Lung (tissue), 12 donors: ENCODE results near the gene FRY. TPM values are rescaled to one million over a fixed set of nuclear protein-coding genes. Genes with fewer than 3 reads are reported as not detected.

ENCODE experiments used
- ATAC-seq: fragments of 200-7000 bp; cut with Tn5 transposase; one replicate; pipeline ENCODE4 v1.9.1; 2020; ENCODE audit warnings: moderate number of reproducible peaks; ENCODE audit not compliant: insufficient read depth, low FRiP score
- DNase-seq, 3 donors: peaks; one replicate each; pipeline ENCODE4 v3.0.0-alpha.2; 2013 to 2017
- H3K27ac ChIP-seq, 2 donors: one replicate each; pipeline ENCODE4 v1.5.1; 2013; ENCODE audit warnings: mild to moderate bottlenecking in 2 of 2, moderate library complexity in 2 of 2, control low read depth in 1 of 2, inconsistent platforms in 1 of 2, low read depth in 1 of 2, low read length in 1 of 2
- H3K27me3 ChIP-seq, 3 donors: one replicate each; pipeline ENCODE4 v1.5.1; 2013; ENCODE audit warnings: low read length in 2 of 3; ENCODE audit not compliant: control insufficient read depth in 3 of 3, insufficient read depth in 3 of 3
- H3K36me3 ChIP-seq, 4 donors: one replicate each; pipeline ENCODE4 v1.5.1; 2013; ENCODE audit warnings: low read length in 4 of 4, mild to moderate bottlenecking in 1 of 4, moderate library complexity in 1 of 4; ENCODE audit not compliant: control insufficient read depth in 4 of 4, insufficient read depth in 4 of 4
- H3K4me1 ChIP-seq, 5 donors: one replicate each; pipeline ENCODE4 v1.5.1; 2013; ENCODE audit warnings: low read length in 5 of 5, mild to moderate bottlenecking in 2 of 5, moderate library complexity in 1 of 5; ENCODE audit not compliant: control insufficient read depth in 5 of 5, insufficient read depth in 5 of 5
- H3K4me3 ChIP-seq: one replicate; pipeline ENCODE4 v1.5.1; 2013; ENCODE audit warnings: mild to moderate bottlenecking, control low read depth, moderate library complexity
- H3K9ac ChIP-seq, 2 donors: one replicate each; pipeline ENCODE4 v1.5.1; 2013; ENCODE audit warnings: low read length in 2 of 2, control low read depth in 1 of 2; ENCODE audit not compliant: insufficient read depth in 1 of 2
- H3K9me3 ChIP-seq, 4 donors: one replicate each; pipeline ENCODE4 v1.5.1; 2013; ENCODE audit warnings: low read length in 3 of 4, mild to moderate bottlenecking in 1 of 4, moderate library complexity in 1 of 4; ENCODE audit not compliant: control insufficient read depth in 4 of 4, insufficient read depth in 3 of 4
- CTCF ChIP-seq: IDR thresholded peaks from 2 replicates; pipeline ENCODE4 v1.5.1; 2012; ENCODE audit warnings: mild to moderate bottlenecking; ENCODE audit errors: control extremely low read depth, extremely low read depth
- WGBS, 2 donors: extraction: QIAGEN DNeasy Blood & Tissue Kit; methylation state at CpG; one replicate each; pipeline ENCODE4 v1.1.7; 2013; 5-methylcytosine and 5-hydroxymethylcytosine counted together
- polyA plus RNA-seq, 2 donors: library from polyadenylated mRNA; stranded (reverse); fragments of 200-250 nt; gene quantifications; one replicate each; pipeline ENCODE4 v1.2.1, GENCODE V29; 2013
- total RNA-seq, 2 donors: library from RNA; depleted of rRNA in 1 of 2; stranded (reverse); fragments of >200 nt in 1 of 2; gene quantifications; one replicate each; pipeline ENCODE4 v1.2.1, GENCODE V29; 2014 to 2021
- donor health status: control.
- donor health status: control.
- donor health status: Bipolar disorder and iron deficiency.
- donor health status: healthy.
- donor health status: DM: yes; HTN: yes; CAD: no.

The FRY gene
- total and polyA plus RNA-seq, 4 donors = 7.4 to 79.6 (median 43.9) TPM

- peaks cover 0 to 21% (median 15%) of the 10 kb centered on the region in 5 donors for H3K4me1 ChIP-seq
- ATAC-seq = no peak
- DNase-seq = no peak
- no peak overlapping the region for H3K9ac ChIP-seq
- no peaks in the 10 kb centered on the region for H3K36me3 ChIP-seq
- TF ChIP-seq CTCF = no peak
- H3K9me3 ChIP-seq = no peaks in the 10 kb centered on the region
- 92 to 100% methylated on average over 1 of the region's 1 CpG for WGBS, 2 donors
- H3K27ac ChIP-seq = no peak overlapping the region
- no peaks in the 10 kb centered on the region for H3K27me3 ChIP-seq
- no peak overlapping the region for H3K4me3 ChIP-seq
Observed at GRCh38 chr13:32044446-32044845, 12.9 kb downstream of the FRY start.

- H3K27ac ChIP-seq = no peak overlapping the region
- WGBS, 2 donors = 95 to 98% methylated on average over 3 of the region's 3 CpGs
Observed at GRCh38 chr13:32045537-32045936, 14.0 kb downstream of the FRY start.

GRCh38 chr13:32045982-32046785 is 14.6 kb downstream of the FRY start:
- H3K27me3 ChIP-seq = no peaks in the 10 kb centered on the region
- H3K4me3 ChIP-seq = no peak overlapping the region
- H3K27ac ChIP-seq = no peak overlapping the region
- H3K36me3 ChIP-seq = no peaks in the 10 kb centered on the region
- no peaks in the 10 kb centered on the region for H3K9me3 ChIP-seq
- H3K4me1 ChIP-seq = peaks cover 0 to 15% (median 6%) of the 10 kb centered on the region in 5 donors
- H3K9ac ChIP-seq = no peak overlapping the region
- peak in 2 of 3 donors; percentile 54 to 76 for DNase-seq
- no peak for ATAC-seq
- TF ChIP-seq CTCF = no peak
- WGBS, 2 donors = 39 to 43% methylated on average over 4 of the region's 4 CpGs

More at GRCh38 chr13:32045537-32045936, 14.0 kb downstream of the FRY start:
- H3K36me3 ChIP-seq = no peaks in the 10 kb centered on the region
- H3K4me3 ChIP-seq = no peak overlapping the region
- H3K27me3 ChIP-seq = no peaks in the 10 kb centered on the region
- no peak for DNase-seq
- ATAC-seq = no peak
- H3K4me1 ChIP-seq = peaks cover 0 to 15% (median 8%) of the 10 kb centered on the region in 5 donors
- no peak for TF ChIP-seq CTCF
- no peaks in the 10 kb centered on the region for H3K9me3 ChIP-seq
- no peak overlapping the region for H3K9ac ChIP-seq

- no peak for TF ChIP-seq CTCF
- Histone ChIP-seq H3K9me3 (no peaks in the 10 kb centered on the region), H3K27me3 (no peaks in the 10 kb centered on the region), H3K36me3 (no peaks in the 10 kb centered on the region), H3K4me1 (peaks cover 0 to 15% (median 6%) of the 10 kb centered on the region in 5 donors), H3K9ac (no peak overlapping the region), H3K27ac (no peak overlapping the region), H3K4me3 (no peak overlapping the region)
- ATAC-seq = no peak
- no peak for DNase-seq
Observed at GRCh38 chr13:32047088-32047487, 15.5 kb downstream of the FRY start.
